ENCODE results near the gene MFAP4. TPM values are rescaled to one million over a fixed set of nuclear protein-coding genes. Genes with fewer than 3 reads are reported as not detected.

Gene MFAP4
- total RNA-seq, 5 donors from 2014 or later (not counting 1 experiment from before 2014, with no cell fraction given) = 0.18 to 0.63 (median 0.46) TPM; not detected in 2

- Mint-ChIP-seq H3K27me3 (peaks cover 22 to 24% of the 10 kb centered on the region in 2 donors), H3K36me3 (no peaks in the 10 kb centered on the region), H3K4me1 (no peaks in the 10 kb centered on the region), H3K27ac (no peak overlapping the region), H3K4me3 (no peak overlapping the region), H3K9me3 (no peaks in the 10 kb centered on the region)
- Histone ChIP-seq H3K4me1 (ENCODE audit: control insufficient read depth in 1 of 2, extremely low read depth in 1 of 2, insufficient read depth in 2 of 2, low read length in 2 of 2) (peaks cover 0 to 3% of the 10 kb centered on the region in 2 experiments), H3K27me3 (replicated peaks in 1 of 2; ENCODE audit: control insufficient read depth in 2 of 2, extremely low read depth in 1 of 2, insufficient read depth in 2 of 2, low read length in 1 of 2) (peaks cover 0 to 51% of the 10 kb centered on the region in 2 experiments), H3K4me3 (ENCODE audit: control insufficient read depth in 1 of 2, extremely low read depth in 1 of 2, low read length in 1 of 2) (no peak overlapping the region), H3K27ac (ENCODE audit: low read length) (no peak overlapping the region), H3K36me3 (ENCODE audit: control insufficient read depth in 2 of 2, extremely low read depth in 1 of 2, insufficient read depth in 1 of 2, low read length in 1 of 2) (no peaks in the 10 kb centered on the region), H3K9me3 (no peaks in the 10 kb centered on the region)
- DNase-seq (peak in 1 of 35 experiments; percentile 13), ATAC-seq (replicated peaks in 1 of 4) (no peak)
- ChIA-PET CTCF (interaction anchor here (1.2 kb wide), 2 partner anchors 28 to 111 kb away, joined by 3 to 5 read pairs; no protein-coding TSS in a partner anchor), POLR2A (no interaction called here)
- 87% methylated on average over 19 of the region's 21 CpGs for WGBS (ENCODE audit: insufficient coverage)
These were observed 49.9 kb downstream of the MFAP4 start for GRCh38 chr17:19336938-19337711.

GRCh38 chr17:19335951-19336631 lies 50.9 kb downstream of the MFAP4 start:
- Histone ChIP-seq H3K4me1 (ENCODE audit: control insufficient read depth in 1 of 2, extremely low read depth in 1 of 2, insufficient read depth in 2 of 2, low read length in 2 of 2) (peaks cover 0 to 3% of the 10 kb centered on the region in 2 experiments), H3K27ac (ENCODE audit: low read length) (no peak overlapping the region), H3K9me3 (no peaks in the 10 kb centered on the region), H3K36me3 (ENCODE audit: control insufficient read depth in 2 of 2, extremely low read depth in 1 of 2, insufficient read depth in 1 of 2, low read length in 1 of 2) (no peaks in the 10 kb centered on the region), H3K27me3 (replicated peaks in 1 of 2; ENCODE audit: control insufficient read depth in 2 of 2, extremely low read depth in 1 of 2, insufficient read depth in 2 of 2, low read length in 1 of 2) (peaks cover 0 to 43% of the 10 kb centered on the region in 2 experiments), H3K4me3 (ENCODE audit: control insufficient read depth in 1 of 2, extremely low read depth in 1 of 2, low read length in 1 of 2) (no peak overlapping the region)
- H3K27ac Mint-ChIP-seq = no peak overlapping the region
- CTCF ChIA-PET = no interaction called here
- peaks cover 11 to 14% of the 10 kb centered on the region in 2 donors for H3K27me3 Mint-ChIP-seq
- no peak overlapping the region for H3K4me3 Mint-ChIP-seq
- no peaks in the 10 kb centered on the region for H3K9me3 Mint-ChIP-seq
- H3K4me1 Mint-ChIP-seq = no peaks in the 10 kb centered on the region
- no peaks in the 10 kb centered on the region for H3K36me3 Mint-ChIP-seq
- WGBS (ENCODE audit: insufficient coverage) = 86% methylated on average over 12 of the region's 18 CpGs
- POLR2A ChIA-PET = interaction anchor here in 1 of 2 donors (0.6 kb wide), 1 partner anchor 88 kb away, joined by 4 read pairs; no protein-coding TSS in a partner anchor
- DNase-seq (no peak), ATAC-seq (replicated peaks in 1 of 4) (no peak)

- 50% methylated on average over 1 of the region's 6 CpGs for WGBS (ENCODE audit: insufficient coverage)
- Mint-ChIP-seq H3K27me3 (peaks cover 6 to 7% of the 10 kb centered on the region in 2 donors), H3K4me1 (no peaks in the 10 kb centered on the region), H3K36me3 (no peaks in the 10 kb centered on the region), H3K27ac (no peak overlapping the region), H3K9me3 (no peaks in the 10 kb centered on the region), H3K4me3 (no peak overlapping the region)
- H3K4me1 ChIP-seq (ENCODE audit: control insufficient read depth in 1 of 2, extremely low read depth in 1 of 2, insufficient read depth in 2 of 2, low read length in 2 of 2) = peaks cover 0 to 3% of the 10 kb centered on the region in 2 experiments
- no peak overlapping the region for H3K27ac ChIP-seq (ENCODE audit: low read length)
- H3K27me3 ChIP-seq (replicated peaks in 1 of 2; ENCODE audit: control insufficient read depth in 2 of 2, extremely low read depth in 1 of 2, insufficient read depth in 2 of 2, low read length in 1 of 2) = peaks cover 0 to 43% of the 10 kb centered on the region in 2 experiments
- ATAC-seq (replicated peaks in 1 of 4) (no peak), DNase-seq (peak in 1 of 35 experiments; percentile 8)
- no peaks in the 10 kb centered on the region for H3K9me3 ChIP-seq
- H3K4me3 ChIP-seq (ENCODE audit: control insufficient read depth in 1 of 2, extremely low read depth in 1 of 2, low read length in 1 of 2) = no peak overlapping the region
- H3K36me3 ChIP-seq (ENCODE audit: control insufficient read depth in 2 of 2, extremely low read depth in 1 of 2, insufficient read depth in 1 of 2, low read length in 1 of 2) = no peaks in the 10 kb centered on the region
- ChIA-PET CTCF (no interaction called here), POLR2A (no interaction called here)
These were observed 52.7 kb downstream of the MFAP4 start for GRCh38 chr17:19334331-19334730.

- DNase-seq = peak in 1 of 35 experiments; percentile 13
- no peaks in the 10 kb centered on the region for H3K9me3 Mint-ChIP-seq
- ChIA-PET CTCF (interaction anchor here in 1 of 2 donors (0.6 kb wide), 1 partner anchor 17 kb away, joined by 3 read pairs; no protein-coding TSS in a partner anchor), POLR2A (no interaction called here)
- no peak overlapping the region for H3K4me3 Mint-ChIP-seq
- H3K4me1 Mint-ChIP-seq = no peaks in the 10 kb centered on the region
- H3K27me3 ChIP-seq (replicated peaks in 1 of 2; ENCODE audit: control insufficient read depth in 2 of 2, extremely low read depth in 1 of 2, insufficient read depth in 2 of 2, low read length in 1 of 2) = peaks cover 0 to 48% of the 10 kb centered on the region in 2 experiments
- ATAC-seq (replicated peaks in 1 of 4) = no peak
- no peaks in the 10 kb centered on the region for H3K36me3 Mint-ChIP-seq
- peaks cover 0 to 3% of the 10 kb centered on the region in 2 experiments for H3K4me1 ChIP-seq (ENCODE audit: control insufficient read depth in 1 of 2, extremely low read depth in 1 of 2, insufficient read depth in 2 of 2, low read length in 2 of 2)
- WGBS (ENCODE audit: insufficient coverage) = 78% methylated on average over 7 of the region's 12 CpGs
- no peaks in the 10 kb centered on the region for H3K9me3 ChIP-seq
- H3K27me3 Mint-ChIP-seq = peaks cover 4 to 7% of the 10 kb centered on the region in 2 donors
- H3K4me3 ChIP-seq (ENCODE audit: control insufficient read depth in 1 of 2, extremely low read depth in 1 of 2, low read length in 1 of 2) = no peak overlapping the region
- H3K27ac Mint-ChIP-seq = no peak overlapping the region
- no peak overlapping the region for H3K27ac ChIP-seq (ENCODE audit: low read length)
- no peaks in the 10 kb centered on the region for H3K36me3 ChIP-seq (ENCODE audit: control insufficient read depth in 2 of 2, extremely low read depth in 1 of 2, insufficient read depth in 1 of 2, low read length in 1 of 2)
These were observed 53.2 kb downstream of the MFAP4 start for GRCh38 chr17:19333736-19334290.

Other genes starting within 250 kb of the MFAP4 start
- 1 to 10 TPM; 5.5 to 9.8 (median 8.4) TPM for gene EPN2, start 149.8 kb downstream of the MFAP4 start, total RNA-seq
- gene B9D1, start 24.5 kb downstream of the MFAP4 start, total RNA-seq = 1 to 10 TPM; 1.2 to 2.5 (median 2.1) TPM
- 10 to 100 TPM; 14.6 to 29.8 (median 27.9) TPM for gene MAPK7, start 8.7 kb downstream of the MFAP4 start, total RNA-seq
- 1 to 10 TPM in 3 of 5 donors, under 1 TPM in 2; 0.40 to 1.8 (median 1.2) TPM for gene RNF112, start 24.0 kb upstream of the MFAP4 start, total RNA-seq
- gene SLC47A1, start 146.7 kb upstream of the MFAP4 start, total RNA-seq = under 1 TPM in 4 of 5 donors, not detected in 1; 0.10 to 0.66 (median 0.31) TPM